HG02973 (cell line): ENCODE results near the gene ZSCAN10.
A peak's percentile ranks its signal among the peaks of the same experiment; 100 is the strongest.
"Not testable (repeated sequence)": the region's sequence is repeated elsewhere in the genome, so short reads cannot be mapped to it uniquely, and the experiment has no call there.

ENCODE experiments used
- ATAC-seq: cut with Tn5 transposase; IDR thresholded peaks from one replicate; pipeline ENCODE4 v1.9.1; 2021; ENCODE audit warnings: moderate library complexity; ENCODE audit not compliant: unreplicated experiment

The ZSCAN10 gene

GRCh38 chr16:3065069-3065741 lies 33.9 kb downstream of the ZSCAN10 start, which contains the start of gene IL32:
IL32 (plus strand) TSS chr16:3065640; CDS start chr16:3065812, 172 bp downstream.
- no peak for ATAC-seq

GRCh38 chr16:3063625-3064386 lies 35.3 kb downstream of the ZSCAN10 start:
- ATAC-seq: no peak

- no peak for ATAC-seq
Measured at GRCh38 chr16:3062553-3062952, 36.5 kb downstream of the ZSCAN10 start.

DNA sequence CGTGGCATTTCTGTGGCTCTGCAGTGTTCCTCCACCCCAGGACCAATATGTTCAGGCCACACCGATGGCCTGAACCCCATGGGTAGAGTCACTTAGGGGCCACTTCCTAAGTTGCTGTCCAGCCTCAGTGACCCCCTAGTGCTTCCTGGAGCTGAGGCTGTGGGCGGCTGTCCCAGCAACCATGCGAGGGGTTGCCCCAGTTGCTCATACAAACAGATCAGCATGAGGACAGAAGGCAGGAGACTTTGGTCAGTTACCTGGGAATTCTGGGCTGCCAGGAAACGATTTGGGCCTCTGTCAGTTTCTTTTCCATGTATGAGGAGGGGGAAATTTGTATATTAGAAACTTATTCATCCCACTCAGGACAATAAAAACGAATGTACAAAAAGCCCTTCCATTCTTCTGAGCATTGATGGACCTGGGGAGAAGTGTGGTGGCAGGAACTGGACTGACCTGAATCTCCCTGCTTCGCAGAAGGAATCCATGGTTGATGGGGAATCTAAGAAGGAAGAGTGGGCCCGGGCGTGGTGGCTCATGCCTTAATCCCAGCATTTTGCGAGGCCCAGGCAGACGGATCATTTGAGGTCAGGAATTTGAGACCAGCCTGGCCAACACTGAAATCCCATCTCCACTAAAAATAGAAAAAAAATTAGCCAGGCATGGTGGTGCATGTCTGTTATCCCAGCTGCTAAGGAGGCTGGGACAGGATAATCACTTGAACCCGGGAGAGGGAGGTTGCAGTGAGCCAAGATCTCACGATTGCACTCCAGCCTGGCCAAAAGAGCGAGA lies 38.6 kb downstream of the ZSCAN10 start:
- ATAC-seq: no peak

GRCh38 chr16:3059723-3060242 lies 39.3 kb downstream of the ZSCAN10 start:
- ATAC-seq: peak; percentile 3

- ATAC-seq: peak; percentile 71
Measured at GRCh38 chr16:3059041-3059722, 39.9 kb downstream of the ZSCAN10 start.

- peak; percentile 22 for ATAC-seq
Measured at GRCh38 chr16:3058139-3059030, 40.7 kb downstream of the ZSCAN10 start.

DNA sequence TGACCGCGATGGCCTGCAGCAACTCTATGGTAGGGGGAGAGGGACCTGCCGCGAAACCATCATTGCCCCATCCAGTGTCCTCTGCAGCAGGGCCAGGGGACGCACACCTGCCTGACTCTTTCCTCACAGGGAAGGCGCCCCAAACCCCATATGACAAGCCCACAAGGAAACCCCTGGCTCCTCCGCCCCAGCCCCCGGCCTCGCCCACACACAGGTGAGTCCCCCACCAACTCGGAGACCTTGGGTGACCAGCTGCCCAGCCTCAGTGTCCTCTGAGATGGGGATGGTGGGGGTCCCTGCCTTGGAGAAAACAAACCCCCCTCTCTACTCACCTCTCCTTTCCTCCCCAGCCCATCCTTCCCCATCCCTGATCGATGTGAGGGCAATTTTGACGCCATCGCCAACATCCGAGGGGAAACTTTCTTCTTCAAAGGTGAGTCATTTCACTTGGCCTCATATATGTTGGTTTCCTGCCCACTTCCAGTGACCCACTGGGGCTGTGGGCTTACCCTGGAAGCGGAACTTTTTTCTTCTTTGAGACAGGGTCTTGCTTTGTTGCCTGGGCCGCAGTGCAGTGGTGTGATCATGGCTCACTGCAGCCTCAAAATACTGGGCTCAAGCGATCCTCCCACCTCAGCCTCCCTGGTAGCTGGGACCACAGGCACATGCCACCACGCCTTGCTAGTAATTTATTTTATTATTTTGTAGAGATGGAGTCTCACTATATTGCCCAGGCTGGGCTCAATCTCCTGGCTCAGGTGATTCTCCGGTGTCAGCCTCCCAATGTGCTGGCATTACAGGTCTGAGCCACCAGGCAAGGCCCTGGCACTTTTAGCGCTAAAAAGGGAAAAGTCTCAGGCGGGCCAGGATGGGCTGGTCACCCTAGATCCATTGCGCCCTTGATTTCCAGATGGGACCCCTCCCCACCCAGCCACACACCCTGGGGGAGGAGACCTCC lies 41.6 kb downstream of the ZSCAN10 start:
- ATAC-seq: no peak

DNA sequence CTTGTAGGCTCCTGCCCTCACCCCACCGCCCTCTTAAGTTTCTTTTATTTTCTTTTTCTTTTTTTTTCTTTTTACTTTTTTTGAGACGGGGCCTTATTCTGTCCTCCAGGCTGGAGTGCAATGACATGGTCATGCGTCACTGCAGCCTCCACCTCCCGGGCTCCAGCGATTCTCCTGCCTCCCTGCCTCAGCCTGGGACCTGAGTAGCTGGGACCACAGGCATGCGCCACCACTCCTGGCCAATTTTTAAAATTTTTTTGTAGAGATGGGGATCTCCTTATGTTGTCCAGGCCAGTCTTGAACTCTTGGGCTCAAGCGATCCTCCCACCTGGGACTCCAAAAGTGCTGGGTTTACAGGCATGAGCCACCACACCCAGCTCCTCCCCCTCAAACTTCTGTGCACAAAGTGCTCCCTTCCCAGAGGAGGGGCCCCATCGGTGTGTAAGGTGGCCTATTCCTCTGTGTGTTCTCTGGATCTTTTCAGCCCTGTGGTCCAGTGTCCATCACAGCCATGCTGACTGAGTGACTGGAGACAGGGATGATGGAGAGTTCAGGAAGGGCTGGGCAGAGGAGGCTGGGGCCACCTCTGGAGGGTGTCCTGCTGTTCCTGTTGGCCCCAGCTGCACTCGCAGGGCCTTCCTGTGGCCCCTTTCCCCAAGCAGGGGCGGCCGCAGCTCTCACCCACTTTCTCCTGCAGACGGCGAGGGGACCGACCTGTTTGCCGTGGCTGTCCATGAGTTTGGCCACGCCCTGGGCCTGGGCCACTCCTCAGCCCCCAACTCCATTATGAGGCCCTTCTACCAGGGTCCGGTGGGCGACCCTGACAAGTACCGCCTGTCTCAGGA lies 42.5 kb downstream of the ZSCAN10 start:
- ATAC-seq: no peak

DNA sequence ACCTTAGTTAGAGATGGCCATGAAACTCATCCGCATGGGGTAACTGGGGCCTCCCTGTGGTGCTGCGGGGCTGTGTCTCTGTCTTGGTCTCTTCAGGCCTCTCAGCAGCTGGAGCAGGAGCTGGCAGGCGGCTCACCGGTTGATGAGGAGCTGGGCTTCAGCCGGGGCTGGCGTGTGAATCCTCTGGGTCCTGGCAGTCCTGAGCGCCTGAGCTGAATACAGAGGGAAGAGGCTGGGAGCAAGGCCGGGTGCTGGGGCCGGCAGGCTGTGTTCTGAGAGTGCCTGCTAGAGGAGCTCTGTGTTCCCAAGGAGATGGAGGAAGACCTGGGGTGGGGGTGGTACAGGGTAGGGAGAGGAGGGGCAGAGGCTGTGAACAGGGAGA lies 43.4 kb downstream of the ZSCAN10 start:
- not testable (repeated sequence) for ATAC-seq

DNA sequence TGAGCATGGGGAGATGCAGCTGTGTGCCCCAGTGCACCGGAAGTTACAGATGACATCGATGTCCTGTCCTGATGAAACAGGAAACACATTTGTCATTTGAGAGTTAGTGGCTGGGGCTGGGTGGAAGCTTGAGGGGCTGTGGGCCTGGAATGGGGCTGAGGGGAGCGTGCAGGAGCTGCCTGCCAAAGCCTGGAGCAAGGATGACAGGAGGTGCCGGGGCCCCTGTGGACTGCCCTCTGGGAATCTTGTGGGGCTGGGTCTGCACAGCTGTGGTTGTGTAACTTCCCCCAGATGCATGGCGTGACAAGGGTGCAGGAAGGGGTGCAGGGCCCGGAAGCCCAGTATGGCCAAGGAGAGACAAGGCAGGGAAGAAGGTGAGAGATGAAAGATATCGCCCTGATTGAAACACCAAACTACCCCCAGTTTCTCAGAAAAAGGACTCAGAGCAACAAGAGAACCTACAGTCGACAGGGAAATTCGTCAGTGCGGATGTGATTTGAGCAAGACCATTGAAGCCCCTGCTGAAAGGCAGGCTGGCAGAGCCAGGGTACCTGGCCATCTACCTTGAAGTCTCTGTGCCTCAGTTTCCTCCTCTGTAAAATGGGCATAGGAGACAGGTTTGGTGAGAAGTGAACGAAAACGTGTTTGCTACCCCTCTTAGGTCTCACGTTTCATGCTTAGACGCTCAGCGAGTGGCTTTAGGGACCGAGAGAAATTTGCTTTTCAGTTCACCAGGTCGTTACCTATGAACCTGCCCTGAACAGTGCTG lies 43.9 kb downstream of the ZSCAN10 start:
- no peak for ATAC-seq

GRCh38 chr16:3053330-3053710 lies 45.8 kb downstream of the ZSCAN10 start:
- not testable (repeated sequence) for ATAC-seq

- ATAC-seq: not testable (repeated sequence)
Measured at GRCh38 chr16:3052571-3053329, 46.3 kb downstream of the ZSCAN10 start.

- ATAC-seq: no peak
Measured at GRCh38 chr16:3051494-3051893, 47.6 kb downstream of the ZSCAN10 start.

GRCh38 chr16:3051009-3051408 lies 48.1 kb downstream of the ZSCAN10 start:
- ATAC-seq: no peak

DNA sequence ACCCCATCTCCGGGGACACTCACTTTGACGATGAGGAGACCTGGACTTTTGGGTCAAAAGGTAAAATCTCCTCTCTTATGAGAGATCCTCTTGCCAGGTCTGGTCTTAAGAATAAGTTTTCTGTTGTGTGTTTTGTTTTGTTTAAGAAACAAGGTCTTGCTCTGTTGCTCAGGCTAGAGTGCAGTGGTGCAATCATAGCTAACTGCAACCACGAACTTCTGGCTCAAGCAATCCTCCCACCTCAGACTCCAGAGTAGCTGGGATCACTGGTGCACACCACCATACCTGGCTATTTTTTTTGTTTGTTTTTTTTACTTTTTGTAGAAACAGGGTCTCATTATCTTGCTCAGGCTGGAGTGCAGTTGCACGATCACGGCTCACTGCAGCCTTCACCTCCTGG lies 48.6 kb downstream of the ZSCAN10 start:
- no peak for ATAC-seq
